HG02970 (cell line): ENCODE measurements around the gene NUP210.
A peak's percentile ranks its signal among the peaks of the same experiment; 100 is the strongest.
"Not testable (repeated sequence)": the region's sequence is repeated elsewhere in the genome, so short reads cannot be mapped to it uniquely, and the experiment has no call there.

ENCODE experiments used
- ATAC-seq: cut with Tn5 transposase; IDR thresholded peaks from one replicate; pipeline ENCODE4 v1.9.1; 2021; ENCODE audit warnings: mild to moderate bottlenecking, moderate library complexity, moderate number of reproducible peaks; ENCODE audit not compliant: unreplicated experiment, low FRiP score

NUP210 gene

GRCh38 chr3:13430411-13430875 is 10.3 kb upstream of the NUP210 start:
- ATAC-seq = not testable (repeated sequence)

DNA sequence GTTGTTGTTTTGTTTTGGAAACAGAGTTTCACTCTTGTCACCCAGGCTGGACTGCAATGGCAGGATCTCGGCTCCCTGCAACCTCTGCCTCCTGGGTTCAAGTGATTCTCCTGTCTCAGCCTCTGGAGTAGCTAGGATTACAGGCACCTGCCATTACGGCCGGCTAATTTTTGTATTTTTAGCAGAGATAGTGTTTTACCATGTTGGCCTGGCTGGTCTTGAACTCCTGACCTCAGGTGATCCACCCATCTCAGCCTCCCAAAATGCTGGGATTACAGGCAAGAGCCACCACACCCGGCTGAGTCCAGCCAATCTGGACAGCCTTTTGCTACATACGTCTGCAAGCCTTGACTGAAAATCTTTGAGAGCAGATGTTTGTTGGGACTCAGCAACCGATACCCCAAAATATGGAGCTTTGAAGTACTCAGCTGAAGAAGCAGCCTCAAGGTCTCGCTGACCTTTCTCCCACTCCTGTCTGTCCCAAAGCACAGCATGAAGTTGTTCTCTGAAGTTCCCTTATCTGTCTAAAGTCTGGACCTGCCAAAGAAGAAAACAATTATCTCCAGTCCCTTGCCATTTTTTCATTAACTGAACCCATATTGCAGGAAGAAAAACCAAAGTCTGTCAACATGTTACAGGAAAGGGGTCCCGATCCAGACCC is 9.6 kb upstream of the NUP210 start:
- no peak for ATAC-seq

DNA sequence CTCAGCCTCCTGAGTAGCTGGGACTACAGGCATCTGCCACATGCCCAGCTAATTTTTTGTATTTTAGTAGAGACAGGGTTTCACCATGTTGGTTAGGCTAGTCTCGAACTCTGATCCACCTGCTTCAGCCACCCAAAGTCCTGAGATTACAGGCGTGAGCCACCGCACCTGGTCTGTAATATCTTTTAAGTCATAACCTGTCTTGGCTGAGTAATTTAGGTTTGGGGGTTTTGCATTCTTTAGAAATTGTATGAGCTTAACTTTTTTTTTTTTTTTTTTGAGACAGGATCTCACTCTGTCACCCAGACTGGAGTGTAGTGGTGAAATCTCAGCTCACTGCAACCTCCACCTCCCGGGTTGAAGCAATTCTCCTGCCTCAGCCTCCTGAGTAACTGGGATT is 8.6 kb upstream of the NUP210 start:
- ATAC-seq = not testable (repeated sequence)

- no peak for ATAC-seq
Observed at GRCh38 chr3:13427662-13428603, 7.8 kb upstream of the NUP210 start.

DNA sequence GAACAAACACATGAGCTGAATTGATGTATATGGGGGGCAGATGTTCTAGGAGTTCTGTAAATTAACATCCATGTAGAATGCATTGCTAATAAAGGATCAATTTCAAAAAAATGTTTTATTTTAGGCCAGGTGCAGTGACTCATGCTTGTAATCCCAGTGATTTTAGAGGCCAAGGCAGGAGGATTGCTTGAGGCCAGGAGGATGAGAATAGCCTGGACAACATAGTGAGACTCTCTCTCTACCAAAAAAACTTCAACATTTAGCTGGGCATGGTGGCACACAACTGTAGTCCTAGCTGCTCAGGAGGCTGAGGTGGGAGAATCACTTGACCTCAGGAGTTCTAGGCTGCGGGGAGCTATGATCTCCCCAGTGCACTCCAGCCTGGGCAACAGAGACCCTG is 6.5 kb upstream of the NUP210 start:
- no peak for ATAC-seq

GRCh38 chr3:13425689-13426088 is 5.6 kb upstream of the NUP210 start:
- no peak for ATAC-seq

GRCh38 chr3:13424865-13425617 is 4.9 kb upstream of the NUP210 start:
- no peak for ATAC-seq

- ATAC-seq = no peak
Observed at GRCh38 chr3:13424141-13424844, 4.2 kb upstream of the NUP210 start.

- ATAC-seq = no peak
Observed at GRCh38 chr3:13420831-13421765, 976 bp upstream of the NUP210 start.

- ATAC-seq = peak; percentile 37
Observed at GRCh38 chr3:13419505-13420044, 547 bp downstream of the NUP210 start.

DNA sequence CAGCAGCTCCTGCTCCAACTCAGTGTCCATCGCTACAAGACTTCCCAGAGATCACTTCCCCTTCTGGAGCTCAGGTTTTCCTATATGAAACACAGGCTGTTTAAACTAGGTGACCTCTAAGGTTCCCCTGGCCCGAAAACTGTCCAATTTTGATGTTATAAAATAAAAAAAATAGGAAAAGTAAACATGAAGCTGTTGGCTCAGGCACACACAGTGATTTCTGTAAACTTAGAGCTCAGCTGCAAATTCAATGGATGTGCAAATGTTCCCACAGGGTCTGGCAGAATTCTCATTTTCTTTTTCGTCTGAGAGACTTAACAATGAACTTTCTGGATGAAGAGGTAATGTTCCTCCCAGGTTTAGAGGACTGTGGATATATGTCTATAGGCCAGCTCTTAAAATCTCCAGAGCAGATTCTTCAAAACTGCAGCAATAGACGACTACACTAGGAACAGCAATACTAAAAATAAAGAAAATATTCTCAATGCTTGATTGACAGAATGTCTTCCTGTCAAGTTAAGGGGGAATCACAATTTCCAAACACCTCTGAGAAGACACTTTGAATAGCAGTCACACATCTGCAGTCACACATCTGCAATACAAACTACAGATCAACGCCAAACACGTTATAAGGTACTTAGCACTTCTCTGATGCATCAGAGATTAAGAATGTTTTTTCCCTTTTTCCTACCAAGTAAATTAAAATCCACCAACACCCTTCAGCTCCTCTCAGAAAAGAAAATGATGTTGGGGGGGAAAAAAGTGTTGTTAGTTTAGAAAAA is 2.8 kb downstream of the NUP210 start:
- ATAC-seq = no peak

GRCh38 chr3:13415997-13416793 is 3.9 kb downstream of the NUP210 start:
- no peak for ATAC-seq

DNA sequence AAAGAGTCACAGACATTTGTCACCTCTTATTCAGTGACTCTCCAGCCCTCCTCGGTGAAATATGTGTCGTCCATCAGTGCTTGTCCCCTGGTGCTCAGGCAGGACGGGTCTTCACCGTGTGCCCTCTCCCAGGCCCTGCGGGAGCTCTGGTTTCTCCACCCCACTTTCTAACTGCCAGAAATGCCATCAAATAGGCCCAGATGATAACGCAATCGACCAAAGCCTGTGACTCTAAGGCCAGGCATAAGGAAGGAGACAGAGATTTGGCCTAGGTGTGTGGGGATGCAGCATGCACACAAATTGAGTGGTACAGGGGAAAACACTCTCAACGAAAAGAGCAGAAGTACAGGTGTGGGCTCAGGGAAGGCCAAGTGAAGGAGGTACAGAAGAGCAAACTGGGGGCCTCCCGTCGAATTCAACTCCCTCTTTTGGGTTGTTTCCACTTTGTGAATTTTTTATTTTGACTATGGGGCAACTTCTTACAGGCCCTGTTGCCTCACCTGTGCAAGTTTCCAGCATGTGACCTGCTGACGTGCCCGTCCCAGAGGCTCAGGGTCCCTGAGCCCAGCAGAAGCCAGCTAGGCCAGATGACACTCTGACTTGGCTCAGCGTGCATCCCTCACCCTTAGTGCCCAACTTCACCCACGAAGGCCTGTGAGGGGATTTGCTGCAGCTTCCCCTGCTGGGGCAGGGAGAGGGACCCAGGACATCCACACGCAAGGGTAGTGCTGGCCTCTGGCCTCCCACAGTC is 4.7 kb downstream of the NUP210 start:
- no peak for ATAC-seq

DNA sequence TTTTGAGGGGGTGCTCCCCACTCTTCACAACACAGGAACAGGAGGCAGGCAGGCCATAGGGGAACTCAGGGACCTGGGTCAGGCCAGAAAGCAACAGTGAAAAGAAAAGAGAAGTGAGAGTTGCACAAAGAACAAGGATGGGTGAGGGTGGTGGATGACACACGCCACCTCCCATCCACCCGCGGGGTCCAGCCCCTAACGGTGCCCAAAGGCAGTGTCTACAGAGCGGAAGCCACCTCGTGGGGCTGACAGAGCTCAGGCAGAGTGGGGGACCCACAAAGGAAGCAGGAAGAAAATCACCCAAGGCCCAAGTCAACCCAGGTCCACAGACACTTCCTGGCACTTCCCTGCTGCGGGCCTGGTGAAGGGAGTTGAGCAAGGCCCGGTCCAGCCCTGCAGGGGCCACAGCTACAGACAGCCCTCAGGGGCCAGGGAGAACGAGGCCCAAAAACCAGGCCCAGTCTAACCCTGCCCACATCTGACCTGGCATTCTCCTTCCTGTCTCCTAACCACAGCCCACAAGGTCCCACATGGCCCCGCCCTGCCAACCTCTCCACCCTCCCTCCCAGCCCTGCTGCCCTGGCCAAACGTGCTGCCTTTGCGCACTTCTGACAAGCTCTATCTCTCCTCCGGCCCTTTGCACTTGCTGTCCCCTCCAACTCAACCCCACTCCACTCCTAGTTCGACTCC is 5.9 kb downstream of the NUP210 start:
- ATAC-seq = peak; percentile 78

DNA sequence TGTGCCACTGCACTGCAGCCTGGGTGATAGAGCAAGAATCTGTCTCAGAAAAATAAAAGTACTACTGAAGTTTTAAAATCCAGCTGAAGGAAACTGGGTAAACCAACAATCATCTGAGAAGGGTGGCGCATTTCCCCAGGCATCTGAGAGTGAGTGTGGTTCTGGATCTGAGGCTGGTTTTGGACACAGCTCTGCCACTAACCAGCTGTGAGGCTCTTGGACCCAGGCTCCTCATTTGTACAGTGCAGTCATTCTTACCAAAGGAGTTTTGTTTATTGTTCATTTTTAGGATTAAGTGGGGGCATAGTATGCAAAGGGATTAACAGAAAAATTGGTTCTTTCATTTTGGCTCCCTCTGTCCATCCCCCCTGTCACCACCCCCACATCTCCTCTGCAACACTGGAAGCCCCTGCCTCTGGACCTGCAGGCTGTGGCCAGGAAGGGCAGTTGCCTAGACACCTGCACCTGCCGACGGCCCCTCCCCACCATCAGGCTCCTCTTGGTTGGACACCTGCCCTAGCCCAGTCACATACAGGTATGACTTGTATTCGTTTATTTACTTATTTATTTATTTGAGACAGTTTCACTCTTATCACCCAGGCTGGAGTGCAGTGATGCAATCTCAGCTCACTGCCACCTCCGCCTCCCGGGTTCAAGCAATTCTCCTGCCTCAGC is 8.8 kb downstream of the NUP210 start:
- no peak for ATAC-seq

- no peak for ATAC-seq
Observed at GRCh38 chr3:13408890-13409289, 11.2 kb downstream of the NUP210 start.
